Esophagus (tissue), 2 donors: Measurements from ENCODE around the gene COL6A3. TPM values are rescaled to one million over a fixed set of nuclear protein-coding genes. Genes with fewer than 3 reads are reported as not detected.

Experiments used
- H3K27ac ChIP-seq, 2 donors: one replicate each; pipeline ENCODE4 v1.5.1; 2013; ENCODE audit warnings: low read depth in 2 of 2, mild to moderate bottlenecking in 2 of 2, inconsistent platforms in 1 of 2, low read length in 1 of 2, moderate library complexity in 1 of 2
- H3K27me3 ChIP-seq, 2 donors: one replicate each; pipeline ENCODE4 v1.6.1; 2013; ENCODE audit warnings: low read length in 2 of 2, control low read depth in 1 of 2, mild to moderate bottlenecking in 1 of 2; ENCODE audit not compliant: insufficient read depth in 2 of 2, control insufficient read depth in 1 of 2
- H3K36me3 ChIP-seq, 2 donors: one replicate each; pipeline ENCODE4 v1.6.1; 2013; ENCODE audit warnings: low read length in 1 of 2; ENCODE audit not compliant: control insufficient read depth in 2 of 2, insufficient read depth in 2 of 2
- H3K4me1 ChIP-seq, 2 donors: one replicate each; pipeline ENCODE4 v1.6.1; 2013; ENCODE audit warnings: low read length in 1 of 2; ENCODE audit not compliant: control insufficient read depth in 2 of 2, insufficient read depth in 2 of 2
- H3K4me3 ChIP-seq, 2 donors: one replicate each; pipeline ENCODE4 v1.5.1; 2013; ENCODE audit warnings: low read length in 2 of 2, mild to moderate bottlenecking in 2 of 2, low read depth in 1 of 2, moderate library complexity in 1 of 2
- H3K9me3 ChIP-seq, 2 donors: one replicate each; pipeline ENCODE4 v1.6.1; 2013; ENCODE audit warnings: mild to moderate bottlenecking in 2 of 2, low read depth in 1 of 2, low read length in 1 of 2, moderate library complexity in 1 of 2; ENCODE audit not compliant: control insufficient read depth in 2 of 2, insufficient read depth in 1 of 2
- WGBS, 2 donors: extraction: QIAGEN DNeasy Blood & Tissue Kit; methylation state at CpG; one replicate each; pipeline ENCODE4 v1.1.7; 2013; 5-methylcytosine and 5-hydroxymethylcytosine counted together
- polyA plus RNA-seq, 2 donors: library from polyadenylated mRNA; stranded (reverse); fragments of 200-250 nt; gene quantifications; one replicate each; pipeline ENCODE4 v1.2.3, GENCODE V29; 2013
- donor health status: healthy with polysubstance abuse.
- donor health status: Bipolar disorder and iron deficiency.

The COL6A3 gene
- polyA plus RNA-seq, 2 donors = 4.3 to 10.3 TPM

GRCh38 chr2:237433920-237434676, 20.1 kb upstream of the COL6A3 start:
- H3K27me3 ChIP-seq = no peaks in the 10 kb centered on the region
- no peaks in the 10 kb centered on the region for H3K4me1 ChIP-seq
- H3K9me3 ChIP-seq = no peaks in the 10 kb centered on the region
- H3K36me3 ChIP-seq = no peaks in the 10 kb centered on the region
- H3K27ac ChIP-seq = no peak overlapping the region
- 54 to 62% methylated on average over 13 of the region's 13 CpGs for WGBS, 2 donors
- H3K4me3 ChIP-seq = no peak overlapping the region

DNA sequence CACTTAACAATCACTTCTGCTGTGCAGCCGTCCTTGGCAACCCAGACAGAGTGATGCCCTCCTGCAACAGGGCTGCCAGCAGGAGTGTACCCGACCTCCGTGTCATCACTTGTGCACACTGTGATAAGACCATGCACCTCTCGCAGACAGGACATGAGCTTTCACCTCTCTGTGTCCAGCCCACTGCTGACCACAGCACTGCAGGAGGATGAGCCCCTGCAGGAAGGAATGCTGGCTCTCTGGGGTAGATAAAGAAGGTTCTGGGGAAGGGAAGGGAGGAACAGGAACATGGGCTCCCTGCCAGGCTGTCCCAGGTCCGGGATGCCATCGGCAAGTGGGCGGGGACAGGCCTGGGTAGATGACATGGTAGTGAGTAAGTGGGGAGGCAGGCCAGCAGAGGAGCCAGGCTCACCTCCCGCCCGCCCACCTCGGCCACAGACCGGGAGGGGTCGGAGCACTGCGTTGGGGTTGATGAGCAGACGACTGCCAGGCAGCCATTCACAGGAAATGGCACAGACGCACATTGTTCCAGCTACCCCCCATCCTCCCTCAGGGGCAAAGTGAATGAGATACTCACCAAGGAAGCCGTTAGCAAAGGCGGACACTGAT, 18.6 kb upstream of the COL6A3 start:
- H3K27ac ChIP-seq = peak overlapping the region in 1 of 2 donors; percentile 0
- 39 to 40% methylated on average over 17 of the region's 17 CpGs for WGBS, 2 donors
- H3K4me3 ChIP-seq = no peak overlapping the region

DNA sequence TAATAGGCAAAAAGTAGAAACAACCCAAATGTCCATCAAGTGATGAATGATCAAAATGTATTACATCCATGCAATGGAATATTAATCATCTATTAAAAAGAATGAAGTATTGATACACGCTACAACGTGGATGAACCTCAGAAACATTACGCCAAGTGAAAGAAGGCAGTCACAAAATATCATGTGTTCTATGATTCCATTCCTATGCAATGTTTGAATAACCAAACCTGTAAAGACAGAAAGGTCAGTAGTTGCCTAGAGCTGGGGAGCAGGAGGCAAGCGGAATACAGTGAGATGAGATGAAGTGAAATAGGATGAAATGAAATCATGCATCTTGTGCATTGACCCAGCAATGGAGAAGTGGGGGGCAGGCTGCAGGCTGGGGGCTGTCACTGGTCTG, 17.9 kb upstream of the COL6A3 start:
- no peaks in the 10 kb centered on the region for H3K36me3 ChIP-seq
- no peak overlapping the region for H3K27ac ChIP-seq
- H3K27me3 ChIP-seq = no peaks in the 10 kb centered on the region
- no peaks in the 10 kb centered on the region for H3K9me3 ChIP-seq
- H3K4me1 ChIP-seq = no peaks in the 10 kb centered on the region
- 88 to 90% methylated on average over 4 of the region's 4 CpGs for WGBS, 2 donors
- no peak overlapping the region for H3K4me3 ChIP-seq

More for the DNA sequence above, 18.6 kb upstream of the COL6A3 start:
- no peaks in the 10 kb centered on the region for H3K36me3 ChIP-seq
- H3K27me3 ChIP-seq = no peaks in the 10 kb centered on the region
- H3K4me1 ChIP-seq = no peaks in the 10 kb centered on the region
- H3K9me3 ChIP-seq = no peaks in the 10 kb centered on the region

DNA sequence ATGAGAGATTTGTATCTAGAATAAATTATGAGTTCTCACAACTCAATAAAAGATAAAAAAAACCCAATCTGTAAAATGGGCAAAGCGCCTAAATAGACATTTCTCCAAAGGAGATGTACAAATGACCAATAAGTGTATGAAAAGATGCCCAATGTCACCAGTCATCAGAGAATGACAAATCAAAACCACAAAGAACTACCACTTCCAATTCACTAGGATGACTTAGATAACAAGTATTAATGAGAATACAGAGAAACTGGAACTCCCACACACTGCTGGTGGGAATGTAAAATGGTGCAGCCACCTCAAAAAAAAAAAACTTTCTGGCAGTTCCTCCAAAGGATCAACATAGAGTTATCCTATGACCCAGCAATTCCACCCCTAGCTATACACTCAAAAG, 17.4 kb upstream of the COL6A3 start:
- H3K27me3 ChIP-seq = no peaks in the 10 kb centered on the region
- WGBS, 2 donors = 91 to 92% methylated on average over 1 of the region's 1 CpG
- H3K27ac ChIP-seq = no peak overlapping the region
- H3K4me3 ChIP-seq = no peak overlapping the region
- H3K4me1 ChIP-seq = no peaks in the 10 kb centered on the region
- no peaks in the 10 kb centered on the region for H3K36me3 ChIP-seq
- H3K9me3 ChIP-seq = no peaks in the 10 kb centered on the region

GRCh38 chr2:237430861-237431260, 16.9 kb upstream of the COL6A3 start:
- Histone ChIP-seq H3K27me3 (no peaks in the 10 kb centered on the region), H3K4me1 (no peaks in the 10 kb centered on the region), H3K4me3 (no peak overlapping the region), H3K36me3 (no peaks in the 10 kb centered on the region), H3K27ac (no peak overlapping the region), H3K9me3 (no peaks in the 10 kb centered on the region)
- WGBS, 2 donors = 79 to 80% methylated on average over 1 of the region's 1 CpG

DNA sequence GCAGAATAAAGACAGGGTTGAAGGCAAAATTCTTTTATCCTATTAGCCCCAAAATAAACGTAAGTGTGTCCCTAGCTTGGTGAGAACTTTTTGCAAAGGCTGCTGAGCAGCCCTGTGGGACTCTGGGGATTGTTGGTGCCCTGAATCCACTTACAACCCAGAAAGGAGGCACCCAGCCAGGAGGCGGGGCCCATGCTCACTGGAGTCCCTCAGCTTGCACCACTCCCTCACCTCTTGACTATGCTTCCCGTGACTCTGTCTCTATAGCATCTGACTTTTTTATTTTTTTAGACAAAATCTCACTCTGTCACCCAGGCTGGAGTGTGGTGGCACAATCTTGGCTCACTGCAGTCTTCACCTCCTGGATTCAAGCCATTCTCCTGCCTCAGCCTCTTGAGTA, 15.8 kb upstream of the COL6A3 start:
- Histone ChIP-seq H3K27me3 (no peaks in the 10 kb centered on the region), H3K9me3 (no peaks in the 10 kb centered on the region), H3K36me3 (no peaks in the 10 kb centered on the region), H3K4me3 (no peak overlapping the region), H3K4me1 (no peaks in the 10 kb centered on the region), H3K27ac (no peak overlapping the region)
- 46 to 52% methylated on average over 3 of the region's 3 CpGs for WGBS, 2 donors

DNA sequence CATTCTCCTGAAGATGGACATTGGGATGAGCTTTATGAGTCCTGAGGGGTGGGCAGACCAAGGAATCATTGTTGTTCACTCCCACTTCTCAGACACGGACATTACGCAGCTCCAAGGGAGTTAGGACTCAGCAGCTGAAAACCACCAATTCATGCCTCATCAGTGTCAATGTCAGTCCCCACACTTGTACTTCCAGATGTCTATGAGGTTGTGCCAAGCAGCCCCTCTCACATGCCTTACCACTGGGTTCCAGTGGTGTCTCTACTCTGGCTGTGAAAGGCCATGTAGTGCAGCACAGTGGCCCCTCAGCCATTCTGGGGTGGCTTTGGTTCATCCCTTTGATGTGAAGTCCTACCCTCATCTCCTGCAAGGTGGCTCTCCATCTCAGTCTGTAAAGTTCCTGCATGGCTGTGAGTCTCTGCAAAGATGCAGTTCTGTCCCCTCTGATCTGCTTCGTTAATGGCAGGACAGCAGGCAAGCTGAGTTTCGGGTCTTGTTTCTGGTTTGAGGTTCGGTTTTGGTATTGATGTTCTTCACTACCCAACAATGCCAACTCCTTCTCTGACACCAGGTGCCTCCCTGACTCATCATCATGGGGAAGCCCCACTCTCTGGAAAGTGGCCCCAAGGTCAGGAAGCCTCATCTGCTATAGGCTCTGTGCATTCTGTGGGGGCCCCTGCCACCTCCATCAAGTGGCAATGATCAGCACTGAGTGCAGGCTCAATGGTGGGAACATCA, 14.0 kb upstream of the COL6A3 start:
- Histone ChIP-seq H3K27ac (no peak overlapping the region), H3K4me3 (no peak overlapping the region), H3K9me3 (no peaks in the 10 kb centered on the region), H3K27me3 (no peaks in the 10 kb centered on the region), H3K36me3 (no peaks in the 10 kb centered on the region), H3K4me1 (no peaks in the 10 kb centered on the region)
- WGBS, 2 donors = 81 to 91% methylated on average over 5 of the region's 5 CpGs

- Histone ChIP-seq H3K36me3 (no peaks in the 10 kb centered on the region), H3K4me1 (no peaks in the 10 kb centered on the region), H3K27me3 (no peaks in the 10 kb centered on the region), H3K4me3 (no peak overlapping the region), H3K9me3 (no peaks in the 10 kb centered on the region), H3K27ac (no peak overlapping the region)
- 95 to 100% methylated on average over 1 of the region's 1 CpG for WGBS, 2 donors
These were observed 12.6 kb upstream of the COL6A3 start for GRCh38 chr2:237426517-237426916.

DNA sequence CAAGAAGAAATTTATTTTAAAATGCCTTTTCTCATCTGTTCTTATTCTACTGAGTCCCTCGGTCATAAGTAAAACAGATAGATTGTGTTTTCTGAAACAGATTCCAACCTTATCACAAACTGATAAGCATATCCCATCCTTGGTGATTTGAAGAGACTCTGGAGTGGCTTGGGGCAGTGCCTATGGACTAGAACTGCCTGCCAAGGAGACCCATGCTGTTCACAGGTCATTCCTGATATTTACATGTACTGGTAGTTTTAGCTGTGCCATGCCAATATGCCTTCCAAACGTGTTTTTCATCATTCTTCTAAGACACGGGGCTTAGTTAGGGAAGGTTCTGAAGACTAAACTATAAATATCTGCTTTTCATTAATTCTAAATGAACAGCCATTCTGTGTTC, 11.4 kb upstream of the COL6A3 start:
- Histone ChIP-seq H3K27me3 (no peaks in the 10 kb centered on the region), H3K4me1 (no peaks in the 10 kb centered on the region), H3K27ac (no peak overlapping the region), H3K36me3 (no peaks in the 10 kb centered on the region), H3K4me3 (no peak overlapping the region), H3K9me3 (no peaks in the 10 kb centered on the region)
- 60 to 64% methylated on average over 3 of the region's 3 CpGs for WGBS, 2 donors
